GM21515 (cell line): Measurements from ENCODE around the gene FZD1.

ENCODE experiments used
- ATAC-seq: cut with Tn5 transposase; IDR thresholded peaks from one replicate; pipeline ENCODE4 v1.9.1; 2021; ENCODE audit not compliant: unreplicated experiment

FZD1 gene

DNA sequence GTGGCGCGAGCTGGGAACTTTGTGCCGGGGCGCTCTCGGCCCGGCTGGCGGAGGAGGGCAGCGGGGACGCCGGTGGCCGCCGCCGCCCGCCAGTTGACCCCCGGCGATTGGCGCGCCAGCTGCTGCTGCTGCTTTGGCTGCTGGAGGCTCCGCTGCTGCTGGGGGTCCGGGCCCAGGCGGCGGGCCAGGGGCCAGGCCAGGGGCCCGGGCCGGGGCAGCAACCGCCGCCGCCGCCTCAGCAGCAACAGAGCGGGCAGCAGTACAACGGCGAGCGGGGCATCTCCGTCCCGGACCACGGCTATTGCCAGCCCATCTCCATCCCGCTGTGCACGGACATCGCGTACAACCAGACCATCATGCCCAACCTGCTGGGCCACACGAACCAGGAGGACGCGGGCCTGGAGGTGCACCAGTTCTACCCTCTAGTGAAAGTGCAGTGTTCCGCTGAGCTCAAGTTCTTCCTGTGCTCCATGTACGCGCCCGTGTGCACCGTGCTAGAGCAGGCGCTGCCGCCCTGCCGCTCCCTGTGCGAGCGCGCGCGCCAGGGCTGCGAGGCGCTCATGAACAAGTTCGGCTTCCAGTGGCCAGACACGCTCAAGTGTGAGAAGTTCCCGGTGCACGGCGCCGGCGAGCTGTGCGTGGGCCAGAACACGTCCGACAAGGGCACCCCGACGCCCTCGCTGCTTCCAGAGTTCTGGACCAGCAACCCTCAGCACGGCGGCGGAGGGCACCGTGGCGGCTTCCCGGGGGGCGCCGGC is 870 bp downstream of the FZD1 start:
- ATAC-seq: peak; percentile 37

- ATAC-seq: no peak
These were observed 1.4 kb downstream of the FZD1 start for GRCh38 chr7:91265693-91266066.

DNA sequence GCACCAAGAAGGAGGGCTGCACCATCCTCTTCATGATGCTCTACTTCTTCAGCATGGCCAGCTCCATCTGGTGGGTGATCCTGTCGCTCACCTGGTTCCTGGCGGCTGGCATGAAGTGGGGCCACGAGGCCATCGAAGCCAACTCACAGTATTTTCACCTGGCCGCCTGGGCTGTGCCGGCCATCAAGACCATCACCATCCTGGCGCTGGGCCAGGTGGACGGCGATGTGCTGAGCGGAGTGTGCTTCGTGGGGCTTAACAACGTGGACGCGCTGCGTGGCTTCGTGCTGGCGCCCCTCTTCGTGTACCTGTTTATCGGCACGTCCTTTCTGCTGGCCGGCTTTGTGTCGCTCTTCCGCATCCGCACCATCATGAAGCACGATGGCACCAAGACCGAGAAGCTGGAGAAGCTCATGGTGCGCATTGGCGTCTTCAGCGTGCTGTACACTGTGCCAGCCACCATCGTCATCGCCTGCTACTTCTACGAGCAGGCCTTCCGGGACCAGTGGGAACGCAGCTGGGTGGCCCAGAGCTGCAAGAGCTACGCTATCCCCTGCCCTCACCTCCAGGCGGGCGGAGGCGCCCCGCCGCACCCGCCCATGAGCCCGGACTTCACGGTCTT is 1.9 kb downstream of the FZD1 start:
- no peak for ATAC-seq

DNA sequence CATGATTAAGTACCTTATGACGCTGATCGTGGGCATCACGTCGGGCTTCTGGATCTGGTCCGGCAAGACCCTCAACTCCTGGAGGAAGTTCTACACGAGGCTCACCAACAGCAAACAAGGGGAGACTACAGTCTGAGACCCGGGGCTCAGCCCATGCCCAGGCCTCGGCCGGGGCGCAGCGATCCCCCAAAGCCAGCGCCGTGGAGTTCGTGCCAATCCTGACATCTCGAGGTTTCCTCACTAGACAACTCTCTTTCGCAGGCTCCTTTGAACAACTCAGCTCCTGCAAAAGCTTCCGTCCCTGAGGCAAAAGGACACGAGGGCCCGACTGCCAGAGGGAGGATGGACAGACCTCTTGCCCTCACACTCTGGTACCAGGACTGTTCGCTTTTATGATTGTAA is 2.5 kb downstream of the FZD1 start:
- ATAC-seq: no peak

GRCh38 chr7:91267171-91267955 is 3.1 kb downstream of the FZD1 start:
- ATAC-seq: no peak

DNA sequence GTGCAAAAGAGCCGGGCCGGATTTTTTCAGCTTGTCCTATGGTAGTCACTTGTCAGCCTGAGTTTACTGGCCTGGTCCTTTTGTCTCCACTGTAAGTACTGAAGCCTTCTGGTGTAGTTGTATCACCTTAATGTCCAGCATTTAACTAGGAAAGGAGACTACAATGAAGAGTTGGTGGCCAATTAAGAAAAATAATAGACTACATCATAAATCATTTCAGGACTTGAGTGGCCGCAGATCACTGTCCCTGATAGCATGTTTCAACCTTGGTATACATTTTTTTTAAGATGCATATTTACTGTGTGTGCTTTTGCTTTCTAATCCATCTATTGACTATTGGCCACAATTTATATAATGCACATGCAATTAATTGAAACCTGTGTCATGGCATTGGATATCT is 6.1 kb downstream of the FZD1 start:
- no peak for ATAC-seq

- ATAC-seq: peak; percentile 93
These were observed 12.7 kb downstream of the FZD1 start for GRCh38 chr7:91276909-91277308.

DNA sequence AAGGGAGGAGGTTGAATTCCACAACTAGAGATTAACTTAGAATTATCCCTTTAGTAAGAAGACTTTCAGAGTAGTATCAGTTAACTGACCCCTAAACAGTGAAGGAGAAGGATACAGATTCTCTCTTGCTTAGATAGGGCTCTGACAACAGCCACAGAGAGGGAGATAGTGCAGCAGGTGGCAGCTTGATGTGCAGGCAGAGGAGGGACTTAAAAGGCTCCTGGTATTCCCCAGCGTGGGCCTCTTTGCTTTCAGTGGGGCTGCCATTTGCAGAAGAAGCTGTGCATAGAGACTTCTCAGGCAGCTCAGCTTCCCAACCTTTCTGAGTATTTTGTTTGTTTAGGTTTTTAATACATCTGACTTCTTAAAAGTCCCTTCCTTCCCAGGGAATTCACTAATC is 16.0 kb downstream of the FZD1 start:
- no peak for ATAC-seq

- no peak for ATAC-seq
These were observed 16.4 kb downstream of the FZD1 start for GRCh38 chr7:91280604-91281003.

DNA sequence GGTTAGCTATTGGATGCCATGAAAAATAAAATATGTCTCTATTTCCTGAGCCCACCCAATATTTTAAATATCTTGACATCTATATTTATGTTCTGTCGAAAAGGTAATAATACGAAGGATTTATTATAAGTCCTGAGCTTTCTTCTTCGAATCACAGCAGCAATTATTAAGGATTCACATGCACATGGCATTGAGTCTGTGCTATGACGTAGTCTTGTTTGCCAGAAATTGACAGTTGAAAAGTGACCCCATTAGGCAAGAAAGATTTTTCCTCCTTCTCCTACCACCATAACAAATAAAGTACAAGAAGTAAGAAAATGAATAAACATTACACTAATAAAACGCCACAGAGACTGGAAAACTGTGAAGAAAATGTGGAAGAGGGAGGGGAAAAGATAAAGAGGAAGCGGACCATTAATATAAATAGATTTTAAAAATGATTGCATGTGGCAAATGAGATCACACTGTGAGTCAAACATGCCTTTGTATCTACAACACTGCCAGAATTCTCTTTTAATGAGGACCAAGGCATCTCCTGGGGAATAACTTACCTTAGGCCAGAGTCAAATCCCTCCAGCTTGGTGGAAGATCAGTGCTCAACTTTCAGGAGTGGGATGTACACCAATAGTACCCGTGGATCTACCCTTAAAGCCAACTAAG is 21.6 kb downstream of the FZD1 start:
- no peak for ATAC-seq

DNA sequence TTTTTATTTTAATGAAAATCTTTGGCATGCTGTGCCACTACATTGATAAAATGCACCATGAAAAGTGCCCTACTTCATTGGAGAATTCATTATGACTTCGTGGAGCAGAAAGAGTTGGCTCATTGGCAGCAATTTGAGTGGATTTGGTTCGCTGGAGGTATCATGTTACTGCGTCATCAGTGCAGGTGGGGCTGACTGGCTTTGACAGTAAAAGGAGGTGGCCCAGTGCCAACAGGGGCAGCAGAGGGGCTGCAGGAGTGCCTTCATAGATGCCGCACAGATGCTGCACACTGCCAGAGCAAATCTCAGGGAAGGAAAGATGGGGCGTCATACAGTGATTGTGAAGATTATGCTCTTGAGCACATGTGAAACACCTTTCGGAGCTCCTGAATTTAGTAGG is 22.2 kb downstream of the FZD1 start:
- no peak for ATAC-seq

DNA sequence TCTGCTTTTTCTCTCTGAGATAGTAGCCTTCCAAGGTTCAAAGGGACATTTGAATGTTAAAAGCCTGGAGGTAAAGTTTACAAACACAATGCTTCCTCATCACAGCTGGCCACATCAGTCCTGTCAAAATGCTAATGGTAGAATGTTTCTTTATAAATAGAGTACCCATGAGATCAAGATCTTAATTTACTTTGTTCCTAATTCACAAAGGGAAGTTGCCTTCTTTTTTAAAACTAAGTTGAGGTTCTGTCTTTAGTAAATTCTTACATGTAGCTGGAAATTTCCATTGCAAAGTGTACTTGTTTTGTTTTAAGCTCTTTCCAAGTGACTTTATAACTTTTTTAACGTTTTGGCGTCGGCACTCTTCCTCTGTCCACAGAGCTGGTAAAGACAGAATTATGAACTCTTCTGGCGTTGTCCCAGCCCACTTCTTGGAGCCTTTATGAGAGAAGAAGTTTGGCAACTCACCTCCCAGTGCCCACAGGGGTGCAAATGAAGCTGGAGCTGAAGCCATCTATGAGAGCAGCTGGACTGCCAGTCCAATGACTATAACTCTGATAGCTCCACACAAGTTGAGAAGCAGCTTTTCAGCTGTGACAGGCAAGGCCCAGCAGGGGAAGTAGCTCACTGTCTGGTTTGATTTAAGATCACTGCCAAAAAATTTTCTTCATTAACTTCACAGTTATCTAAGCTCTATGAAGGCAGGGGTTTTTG is 23.3 kb downstream of the FZD1 start:
- ATAC-seq: no peak

DNA sequence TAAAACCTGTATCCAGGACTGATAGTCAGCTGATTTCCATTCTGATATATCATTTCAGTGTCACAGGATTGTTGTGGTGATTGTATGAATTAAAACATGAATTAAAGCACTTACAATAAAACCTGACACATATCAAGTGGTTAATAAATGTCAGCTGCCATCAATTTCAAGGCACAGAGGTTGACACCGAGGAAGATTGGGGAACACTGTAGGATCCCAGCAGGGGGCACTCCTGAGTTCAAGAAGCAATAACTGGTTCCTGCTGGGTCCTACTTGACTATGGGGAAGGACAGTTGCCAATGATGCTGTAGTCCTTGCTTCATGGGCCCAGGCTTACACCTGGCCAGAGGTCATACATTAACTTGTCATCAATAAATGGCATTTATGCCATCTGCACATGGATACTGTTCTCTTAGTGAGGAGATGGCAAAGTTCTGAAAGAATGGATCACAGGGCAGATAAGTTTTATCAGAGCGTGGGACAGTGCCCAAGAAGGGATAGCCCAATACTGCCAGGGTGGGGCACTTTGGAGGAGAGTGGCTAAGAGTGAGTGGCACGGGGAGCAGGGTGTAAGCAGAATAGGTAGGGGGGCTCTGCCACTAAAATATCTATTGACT is 24.1 kb downstream of the FZD1 start:
- ATAC-seq: no peak

DNA sequence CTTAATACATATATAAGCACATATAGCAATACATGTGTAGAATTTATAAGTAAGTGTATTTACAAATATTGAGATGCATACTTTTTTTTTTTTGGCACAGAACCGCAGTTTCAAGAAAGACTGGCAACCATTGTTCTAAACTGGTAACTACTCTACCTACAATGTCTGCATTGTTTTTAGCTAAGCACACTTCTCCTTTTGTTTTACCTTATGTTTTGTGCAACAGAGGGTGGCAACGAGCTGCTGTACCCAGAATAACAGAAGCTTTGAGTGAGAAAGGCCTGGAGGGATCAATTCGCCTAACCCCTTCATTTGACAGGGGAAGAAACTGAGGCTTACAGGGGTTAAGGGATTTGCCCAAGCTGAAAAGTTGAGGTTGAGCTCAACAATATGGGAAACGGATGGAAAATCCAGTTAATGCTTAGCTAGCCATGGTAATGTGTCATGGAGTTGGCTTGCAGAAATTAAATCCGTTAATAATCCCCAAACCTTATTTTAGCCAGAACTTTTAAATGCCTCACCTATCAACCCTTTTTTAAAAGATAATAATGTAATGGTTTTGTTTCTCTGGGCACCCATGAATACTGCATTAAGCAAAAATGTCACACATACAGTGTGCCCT is 25.5 kb downstream of the FZD1 start:
- no peak for ATAC-seq

DNA sequence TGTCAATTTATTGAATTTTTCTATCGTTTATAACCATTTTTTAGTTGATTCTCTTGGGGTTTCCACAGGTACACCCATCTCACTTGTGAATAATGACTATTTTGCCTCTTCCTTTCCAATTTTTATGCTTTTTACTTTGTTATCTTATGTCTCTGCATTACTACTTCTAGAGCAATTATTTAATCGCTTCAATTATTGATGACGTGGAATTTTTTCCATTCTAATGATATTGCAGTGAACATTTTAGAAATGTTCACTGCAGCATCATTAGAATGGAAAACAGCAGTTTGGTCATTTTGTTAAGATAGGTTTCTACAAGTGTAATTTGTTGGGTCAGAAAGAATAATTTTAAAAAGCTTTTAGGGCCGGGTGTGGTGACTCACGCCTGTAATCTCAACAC is 27.1 kb downstream of the FZD1 start:
- no peak for ATAC-seq

DNA sequence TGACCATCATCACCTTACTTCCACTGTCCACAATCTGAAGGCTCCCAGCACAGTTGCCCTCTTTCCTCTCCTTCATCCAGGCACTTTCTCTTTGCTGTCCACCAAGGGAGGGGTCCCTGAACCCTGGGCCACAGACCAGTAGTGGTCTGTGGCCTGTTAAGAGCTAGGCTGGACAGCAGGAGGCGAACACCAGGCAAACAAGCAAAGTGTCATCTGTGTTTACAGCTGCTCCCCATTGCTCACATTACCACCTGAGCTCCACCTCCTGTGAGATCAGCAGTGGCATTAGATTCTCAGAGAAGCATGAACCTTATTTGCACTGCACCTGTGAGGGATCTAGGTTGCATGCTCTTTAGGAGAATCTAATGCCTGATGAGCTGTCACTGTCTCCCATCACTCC is 27.7 kb downstream of the FZD1 start:
- ATAC-seq: no peak

DNA sequence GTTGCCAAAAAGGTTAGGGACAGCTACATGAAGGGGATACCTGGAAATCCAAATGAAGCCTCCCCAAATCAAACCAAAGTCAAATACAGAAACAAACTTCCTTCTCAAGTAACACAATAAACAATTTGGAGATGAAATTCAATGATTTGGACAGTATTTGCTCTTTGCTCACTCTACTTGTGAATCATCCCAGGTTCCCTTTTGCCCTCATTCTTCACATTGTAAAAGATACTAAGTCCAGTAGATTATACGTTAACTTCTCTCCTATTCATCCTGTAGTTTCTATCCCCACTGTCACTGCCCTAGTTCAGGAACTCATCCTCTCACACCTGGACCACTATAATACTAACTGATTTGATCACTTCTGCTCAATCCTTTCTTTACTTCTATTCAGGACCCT is 28.3 kb downstream of the FZD1 start:
- no peak for ATAC-seq

DNA sequence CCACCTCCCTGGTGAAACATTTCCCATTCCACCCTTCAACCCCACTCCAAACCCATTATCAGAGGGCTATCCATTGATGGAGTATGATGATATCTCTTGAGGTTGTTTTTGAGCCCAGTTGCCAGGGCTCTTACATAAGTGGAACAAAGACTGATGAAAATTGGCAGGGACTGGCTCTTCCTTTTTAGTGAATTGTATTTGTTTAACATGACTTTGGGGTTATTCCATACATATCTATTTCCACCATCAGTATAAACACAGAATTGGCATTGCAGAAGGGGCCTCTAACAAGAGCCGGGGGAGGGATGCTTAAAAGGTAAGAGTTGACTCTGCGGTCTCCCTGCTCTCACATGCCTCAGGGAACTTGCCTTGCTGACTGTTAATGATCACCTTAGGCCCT is 28.9 kb downstream of the FZD1 start:
- no peak for ATAC-seq

GRCh38 chr7:91293840-91294239 is 29.6 kb downstream of the FZD1 start:
- ATAC-seq: no peak

DNA sequence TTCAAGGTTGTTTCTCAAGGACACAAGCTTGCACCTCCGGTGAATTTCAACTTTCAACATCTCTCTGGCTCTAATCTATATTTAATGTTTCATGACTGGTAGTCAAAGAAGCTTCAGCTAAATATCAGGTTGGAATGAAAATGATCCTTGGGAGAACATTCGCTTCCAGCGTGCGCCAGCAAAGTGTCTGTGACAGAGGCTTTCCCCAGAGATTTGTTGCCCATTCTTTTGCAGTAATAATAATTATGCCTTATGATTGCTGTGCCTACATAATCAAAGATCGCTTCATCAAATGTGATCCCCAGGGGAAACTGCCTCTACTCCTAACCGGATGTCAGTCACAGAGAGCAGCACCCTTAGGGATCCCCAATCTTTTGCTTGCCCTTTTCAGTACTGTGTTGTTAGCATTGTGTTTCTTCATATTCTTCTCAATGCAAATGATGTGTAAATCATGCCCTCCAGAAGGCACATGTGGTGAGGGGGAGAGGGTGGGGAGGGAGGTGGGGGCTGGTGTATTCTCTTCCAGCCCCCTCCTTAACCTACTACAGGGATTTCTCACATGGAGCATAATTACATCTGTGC is 30.5 kb downstream of the FZD1 start:
- ATAC-seq: no peak
